Left renal cortex interstitium (tissue), 4 donors: Measurements from ENCODE around the gene MYOG. TPM values are rescaled to one million over a fixed set of nuclear protein-coding genes. Genes with fewer than 3 reads are reported as not detected.

Experiments
- DNase-seq, 4 donors: peaks; one replicate each; pipeline ENCODE4 v3.0.0-alpha.2; 2013; ENCODE audit warnings: low read depth in 4 of 4, low spot score in 2 of 4, missing footprints in 1 of 4
- polyA plus RNA-seq, 4 donors: library from polyadenylated mRNA; unstranded; fragments of 120-200 nt; gene quantifications; one replicate each; pipeline ENCODE4 v1.2.1, GENCODE V29; 2013; ENCODE audit not compliant: insufficient read length in 4 of 4

MYOG gene
- polyA plus RNA-seq, 4 donors, result 0.16 to 0.35 (median 0.20) TPM

GRCh38 chr1:203093754-203094410, 8.1 kb upstream of the MYOG start:
- DNase-seq, result no peak

GRCh38 chr1:203091761-203092330, 6.0 kb upstream of the MYOG start:
- DNase-seq, result no peak

- no peak for DNase-seq
Measured at GRCh38 chr1:203091199-203091477, 5.3 kb upstream of the MYOG start.

GRCh38 chr1:203090421-203091198, 4.8 kb upstream of the MYOG start:
- no peak for DNase-seq

GRCh38 chr1:203089651-203090045, 3.8 kb upstream of the MYOG start:
- DNase-seq, result no peak

- no peak for DNase-seq
Measured at GRCh38 chr1:203089001-203089650, 3.3 kb upstream of the MYOG start.

- no peak for DNase-seq
Measured at GRCh38 chr1:203088441-203088840, 2.6 kb upstream of the MYOG start.

- no peak for DNase-seq
Measured at GRCh38 chr1:203086992-203087763, 1.4 kb upstream of the MYOG start.

GRCh38 chr1:203084588-203085527, 954 bp downstream of the MYOG start:
- DNase-seq, result no peak

GRCh38 chr1:203083463-203083921, 2.3 kb downstream of the MYOG start:
- DNase-seq, result no peak

- no peak for DNase-seq
Measured at GRCh38 chr1:203082571-203083462, 3.0 kb downstream of the MYOG start.

GRCh38 chr1:203082231-203082505, 3.6 kb downstream of the MYOG start:
- no peak for DNase-seq

- DNase-seq, result no peak
Measured at GRCh38 chr1:203081465-203082230, 4.2 kb downstream of the MYOG start.

GRCh38 chr1:203080456-203080855, 5.4 kb downstream of the MYOG start:
- DNase-seq, result no peak

GRCh38 chr1:203078478-203078877, 7.3 kb downstream of the MYOG start:
- no peak for DNase-seq

- DNase-seq, result no peak
Measured at GRCh38 chr1:203077956-203078355, 7.9 kb downstream of the MYOG start.

- DNase-seq, result no peak
Measured at GRCh38 chr1:203077367-203077766, 8.4 kb downstream of the MYOG start.

GRCh38 chr1:203076031-203076511, 9.7 kb downstream of the MYOG start:
- DNase-seq, result no peak
